ENCODE results near the gene IKZF5.

IKZF5 gene

DNA sequence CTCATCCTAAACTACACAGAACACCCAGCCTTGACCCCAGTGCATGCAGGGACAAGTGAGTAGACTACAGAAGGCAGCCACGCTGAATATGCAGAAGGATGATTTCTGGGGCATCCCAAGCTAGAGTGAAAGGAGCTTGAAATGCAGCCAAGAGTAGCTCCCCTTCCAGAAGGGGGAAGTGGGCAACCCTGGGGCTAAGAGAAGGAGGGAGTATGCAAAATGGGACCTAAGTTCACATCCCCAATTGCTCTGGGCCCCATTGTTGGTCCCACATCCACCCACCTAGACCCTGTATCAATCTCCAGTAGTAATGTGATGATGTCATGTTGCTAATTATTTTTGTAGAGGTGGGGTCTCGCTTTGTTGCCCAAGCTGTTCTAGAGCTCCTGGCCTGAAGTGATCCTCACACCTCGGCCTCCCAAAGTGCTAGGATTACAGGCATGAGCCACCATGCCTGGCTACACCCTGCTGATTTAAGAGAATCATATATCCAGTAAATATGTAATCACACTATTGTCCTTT is 34.0 kb downstream of the IKZF5 start:
- no peak for DNase-seq

DNA sequence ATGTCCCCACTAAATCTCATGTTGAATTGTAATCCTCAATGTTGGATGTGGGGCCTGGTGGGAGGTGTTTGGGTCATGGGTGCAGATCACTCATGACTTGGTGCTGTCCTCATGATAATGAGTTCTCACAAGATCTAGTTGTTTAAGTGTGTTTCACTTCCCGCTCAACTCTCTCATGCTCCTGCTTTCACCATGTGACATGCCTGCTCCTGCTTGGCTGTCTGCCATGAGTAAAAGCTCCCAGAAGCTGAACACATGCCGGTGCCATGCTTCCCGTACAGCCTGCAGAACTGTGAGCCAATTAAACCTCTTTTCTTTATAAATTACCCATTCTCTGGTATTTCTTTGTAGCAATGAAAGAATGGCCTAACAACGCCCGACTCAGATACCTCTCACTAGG is 34.6 kb downstream of the IKZF5 start:
- DNase-seq = no peak

DNA sequence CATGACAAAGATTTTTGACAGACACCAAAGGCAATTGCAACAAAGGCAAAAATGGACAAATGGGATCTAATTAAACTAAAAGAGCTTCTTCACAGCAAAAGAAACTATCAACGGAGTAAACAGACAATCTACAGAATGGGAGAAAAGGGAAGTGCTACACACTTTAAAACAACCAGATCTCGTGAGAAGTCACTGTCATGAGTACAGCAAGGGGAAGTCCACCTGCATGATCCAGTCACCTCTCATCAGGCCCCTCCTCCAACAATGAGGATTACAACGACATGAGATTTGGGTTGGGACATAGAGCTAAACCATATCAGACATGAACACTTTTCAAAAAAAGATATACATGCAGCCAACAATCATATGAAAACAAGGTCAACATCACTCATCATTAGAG is 39.9 kb downstream of the IKZF5 start:
- DNase-seq = no peak

DNA sequence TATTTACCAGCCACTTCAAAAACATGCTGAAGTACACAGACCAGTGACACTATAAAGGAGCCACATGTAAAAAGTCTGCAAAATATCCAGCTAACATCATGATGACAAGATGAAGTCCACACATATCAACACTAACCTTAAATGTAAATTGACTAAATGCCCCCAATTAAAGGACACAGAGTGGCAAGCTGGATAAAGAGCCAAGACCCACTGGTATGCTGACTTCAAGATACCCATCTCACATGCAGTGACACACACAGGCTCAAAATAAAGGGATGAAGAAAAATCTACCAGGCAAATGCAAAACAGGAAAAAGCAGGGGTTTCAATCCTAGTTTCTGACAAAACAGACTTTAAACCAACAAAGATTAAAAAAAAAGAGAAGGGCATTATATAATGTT is 41.7 kb downstream of the IKZF5 start:
- DNase-seq = no peak

DNA sequence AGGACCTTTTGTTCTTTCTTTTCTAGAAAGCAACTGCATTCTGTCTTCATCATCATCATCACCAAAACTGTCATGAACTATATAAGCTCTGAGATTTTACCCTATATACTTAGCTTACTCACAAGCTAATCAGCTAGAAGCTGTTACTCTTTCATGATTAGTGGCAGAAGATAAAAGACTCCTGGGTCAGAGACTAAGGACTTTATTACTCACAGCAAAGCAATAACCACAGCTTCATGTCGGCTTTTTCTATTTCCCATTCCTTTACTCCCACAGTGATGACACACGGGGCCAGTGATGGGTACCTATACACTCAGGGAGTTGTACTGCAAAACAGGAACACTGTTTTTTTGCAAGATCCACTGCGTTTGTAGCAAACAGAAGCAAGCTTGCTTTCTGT is 46.2 kb downstream of the IKZF5 start:
- no peak for DNase-seq

DNA sequence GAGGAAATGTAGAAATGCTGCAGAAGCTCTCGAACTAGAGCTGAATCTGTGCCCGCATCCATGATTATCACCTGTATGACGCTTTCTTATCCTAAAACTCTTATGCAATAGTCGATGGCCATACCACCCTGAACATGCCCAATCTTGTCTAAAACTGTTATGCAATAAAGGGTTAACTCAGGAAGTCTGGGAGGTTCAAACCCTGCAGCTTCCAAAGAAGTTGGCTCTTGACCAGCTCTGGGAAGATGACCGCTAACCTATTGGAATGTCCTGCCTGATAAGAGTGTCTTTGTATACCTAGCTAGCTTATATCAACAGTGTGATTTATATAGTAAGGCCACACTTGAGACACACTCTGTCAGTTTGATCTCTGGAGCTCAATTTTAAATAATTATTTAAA is 51.1 kb downstream of the IKZF5 start:
- no peak for DNase-seq

DNA sequence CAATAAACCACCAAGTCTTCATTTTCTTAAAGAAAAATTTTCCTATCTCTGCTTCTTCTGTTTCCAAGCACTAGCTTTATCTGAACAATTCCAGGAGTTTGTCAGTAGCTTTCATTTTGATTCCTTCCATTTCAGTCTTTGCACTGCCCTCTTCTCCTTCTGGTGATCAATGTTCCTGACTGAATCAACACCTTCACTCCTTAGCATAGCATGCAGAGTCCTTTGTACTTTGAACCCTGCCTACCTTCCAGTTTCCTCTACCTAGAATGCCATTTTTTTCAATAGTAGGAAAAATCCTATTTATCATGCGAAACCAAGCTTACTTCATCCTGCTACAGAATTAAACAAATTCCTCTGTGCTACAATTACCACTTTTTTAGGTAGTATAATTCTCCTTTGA is 52.7 kb downstream of the IKZF5 start:
- DNase-seq = no peak

DNA sequence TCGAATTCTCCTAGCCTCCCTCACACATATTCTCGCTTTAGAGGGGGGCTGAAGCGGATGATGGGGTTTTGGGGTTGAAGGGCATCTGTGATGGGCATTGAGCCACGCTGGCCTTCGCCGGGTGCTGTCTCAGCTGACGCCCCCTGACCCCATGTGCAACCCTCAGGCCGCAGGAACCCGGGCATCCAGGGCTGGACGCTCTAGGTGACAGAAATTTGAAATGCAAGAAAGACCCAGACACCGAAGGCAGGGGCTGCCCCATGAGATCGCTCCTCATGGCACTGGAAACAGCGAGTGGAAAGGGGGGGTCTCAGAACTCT is 53.9 kb downstream of the IKZF5 start:
- no peak for DNase-seq

DNA sequence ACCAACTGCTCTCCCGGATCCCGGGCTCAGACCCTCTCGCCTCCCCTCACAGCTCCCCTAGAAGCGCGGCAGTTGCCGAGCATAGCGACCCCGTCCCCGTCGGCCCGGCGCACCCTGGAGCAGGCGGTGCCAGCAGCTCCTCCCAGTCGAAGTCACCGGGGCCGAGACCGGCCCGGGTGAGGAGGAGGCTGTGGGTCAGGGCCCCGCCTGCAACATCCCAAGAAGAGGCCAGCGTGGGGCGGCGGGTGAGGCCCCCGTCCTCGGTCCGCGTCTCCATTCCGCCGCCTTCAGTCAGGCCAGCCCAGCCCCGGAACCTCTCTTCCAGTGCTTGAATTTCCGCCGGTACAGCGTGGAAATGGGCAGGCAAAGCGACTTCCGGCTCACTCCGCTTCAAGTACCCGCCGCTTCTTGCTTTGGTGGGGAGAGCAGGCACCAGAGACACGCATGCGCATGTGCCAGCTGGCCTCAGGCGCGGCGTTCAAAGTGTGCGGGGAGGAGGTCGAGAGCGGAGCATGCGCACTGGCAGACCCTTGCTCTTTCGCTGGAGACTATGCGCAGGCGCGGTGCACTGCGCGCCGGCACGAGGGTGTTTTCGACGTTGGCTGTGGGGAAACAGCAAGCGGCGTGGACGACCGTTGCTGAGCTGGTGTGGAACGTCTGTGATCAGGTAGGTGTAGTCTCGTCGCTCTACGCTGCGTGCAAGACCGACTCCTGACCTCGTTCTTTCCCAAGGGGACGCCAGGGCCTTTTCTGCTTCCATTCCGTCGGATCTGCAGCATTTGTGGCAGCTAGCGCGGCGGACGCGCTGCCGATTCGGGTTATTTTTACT is 54.5 kb downstream of the IKZF5 start, which contains the start of gene C10orf88:
Gene C10orf88, minus strand, starts transcription at position 326 of the 829 bp plus-strand sequence. Its CDS starts 49 bp downstream, at position 277.
- peak; percentile 99 for DNase-seq

DNA sequence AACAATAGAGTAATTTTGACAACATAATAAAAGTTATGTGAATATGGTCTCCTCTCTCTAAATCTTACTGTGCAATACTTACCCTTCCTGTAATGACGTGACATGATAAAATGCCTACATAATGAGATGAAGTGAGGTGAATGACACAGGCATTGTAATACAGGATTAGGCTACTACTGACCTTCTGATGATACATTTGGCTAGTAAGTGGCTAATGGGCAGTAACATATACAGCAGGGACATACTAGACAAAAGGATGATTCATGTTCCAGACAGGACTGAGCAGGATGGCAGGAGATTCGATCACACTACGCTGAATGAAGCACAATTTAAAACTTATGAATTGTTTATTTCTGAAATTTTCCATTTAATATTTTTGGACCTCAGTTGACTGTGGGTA is 59.3 kb downstream of the IKZF5 start:
- no peak for DNase-seq

Measured in islet precursor cell (in vitro differentiated cells).